ENCODE measurements around the gene ASIC4.

Gene ASIC4

GRCh38 chr2:219484343-219485200 lies 29.7 kb upstream of the ASIC4 start:
- no peak for DNase-seq (ENCODE audit: low read depth)
- TF ChIP-seq CTCF (IDR thresholded peaks at IDR 0.05; ENCODE audit: low read depth, low read length), result no peak
- TF ChIP-seq MYC (IDR thresholded peaks at IDR 0.05; ENCODE audit: low read depth, low read length), result no peak
- TF ChIP-seq MAX (IDR thresholded peaks at IDR 0.05; ENCODE audit: low read depth, low read length), result no peak
- no peak for TF ChIP-seq POLR2A (IDR thresholded peaks at IDR 0.05; ENCODE audit: extremely low read depth, insufficient read length)

GRCh38 chr2:219485201-219485580 lies 29.1 kb upstream of the ASIC4 start:
- no peak for TF ChIP-seq MYC (IDR thresholded peaks at IDR 0.05; ENCODE audit: low read depth, low read length)
- no peak for TF ChIP-seq CTCF (IDR thresholded peaks at IDR 0.05; ENCODE audit: low read depth, low read length)
- TF ChIP-seq MAX (IDR thresholded peaks at IDR 0.05; ENCODE audit: low read depth, low read length), result no peak
- TF ChIP-seq POLR2A (IDR thresholded peaks at IDR 0.05; ENCODE audit: extremely low read depth, insufficient read length), result no peak
- no peak overlapping the region for H3K4me3 ChIP-seq (ENCODE audit: low read depth, low read length)
- DNase-seq (ENCODE audit: low read depth), result no peak

More at GRCh38 chr2:219484343-219485200, 29.7 kb upstream of the ASIC4 start:
- H3K4me3 ChIP-seq (ENCODE audit: low read depth, low read length), result no peak overlapping the region

GRCh38 chr2:219486380-219486959 lies 27.8 kb upstream of the ASIC4 start:
- H3K4me3 ChIP-seq (ENCODE audit: low read depth, low read length), result no peak overlapping the region
- DNase-seq (ENCODE audit: low read depth), result no peak
- TF ChIP-seq POLR2A (IDR thresholded peaks at IDR 0.05; ENCODE audit: extremely low read depth, insufficient read length) (no peak), MYC (IDR thresholded peaks at IDR 0.05; ENCODE audit: low read depth, low read length) (no peak), MAX (IDR thresholded peaks at IDR 0.05; ENCODE audit: low read depth, low read length) (no peak), CTCF (IDR thresholded peaks at IDR 0.05; ENCODE audit: low read depth, low read length) (no peak)

GRCh38 chr2:219488149-219488843 lies 26.0 kb upstream of the ASIC4 start:
- no peak overlapping the region for H3K4me3 ChIP-seq (ENCODE audit: low read depth, low read length)
- DNase-seq (ENCODE audit: low read depth), result no peak
- no peak for TF ChIP-seq MAX (IDR thresholded peaks at IDR 0.05; ENCODE audit: low read depth, low read length)
- TF ChIP-seq POLR2A (IDR thresholded peaks at IDR 0.05; ENCODE audit: extremely low read depth, insufficient read length), result no peak
- TF ChIP-seq CTCF (IDR thresholded peaks at IDR 0.05; ENCODE audit: low read depth, low read length), result no peak
- no peak for TF ChIP-seq MYC (IDR thresholded peaks at IDR 0.05; ENCODE audit: low read depth, low read length)

- TF ChIP-seq POLR2A (IDR thresholded peaks at IDR 0.05; ENCODE audit: extremely low read depth, insufficient read length) (no peak), MAX (IDR thresholded peaks at IDR 0.05; ENCODE audit: low read depth, low read length) (no peak), MYC (IDR thresholded peaks at IDR 0.05; ENCODE audit: low read depth, low read length) (no peak), CTCF (IDR thresholded peaks at IDR 0.05; ENCODE audit: low read depth, low read length) (no peak)
- no peak overlapping the region for H3K4me3 ChIP-seq (ENCODE audit: low read depth, low read length)
- no peak for DNase-seq (ENCODE audit: low read depth)
Observed at GRCh38 chr2:219488844-219489194, 25.5 kb upstream of the ASIC4 start.
